HFF-Myc (cell line): ENCODE results near the gene PHEX.

Source experiments
- DNase-seq: peaks from one replicate; pipeline ENCODE4 v3.0.0-alpha.2; 2011; ENCODE audit warnings: low read depth; ENCODE audit errors: extremely low read depth
- H3K4me3 ChIP-seq: replicated peaks from 2 replicates; pipeline ENCODE4 v1.5.1; 2011; ENCODE audit warnings: low read depth, mild to moderate bottlenecking, control low read depth, low read length
- TF ChIP-seq, protein P1 (sequence below): IDR thresholded peaks from 2 replicates; pipeline ENCODE4 v1.5.1; 2012; ENCODE audit warnings: mild to moderate bottlenecking, low read depth, low read length, control low read depth; ENCODE audit errors: missing control alignments

PHEX gene

DNA sequence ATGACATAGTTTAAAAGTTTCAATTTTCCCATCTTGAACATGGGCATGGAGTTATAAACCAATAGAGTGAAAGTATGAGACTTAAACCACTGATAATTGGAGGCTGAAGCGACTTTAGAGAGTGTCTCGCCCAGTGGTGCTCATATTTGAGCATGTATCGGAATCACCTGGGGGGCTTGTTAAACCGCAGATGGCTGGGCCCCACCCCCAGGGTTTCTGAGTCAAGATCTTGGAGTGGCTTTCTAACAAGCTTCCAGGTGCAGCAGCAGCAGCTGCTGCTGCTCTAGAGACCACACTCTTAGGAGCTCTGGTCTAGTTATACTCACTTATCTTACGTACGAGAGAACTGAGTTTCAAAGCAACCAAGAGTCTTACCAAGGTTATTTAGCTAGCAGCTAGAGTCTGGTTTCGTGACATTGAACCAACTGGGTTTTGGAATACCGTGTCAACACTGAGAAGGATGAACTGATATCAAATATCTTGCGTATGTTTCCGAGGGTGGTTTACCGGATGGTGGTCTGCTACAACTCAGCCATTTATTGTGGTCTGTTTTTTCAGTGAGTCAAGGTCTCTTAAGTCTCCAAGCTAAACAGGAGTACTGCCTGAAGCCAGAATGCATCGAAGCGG, 5.9 kb downstream of the PHEX start:
- DNase-seq: no peak
- no peak overlapping the region for H3K4me3 ChIP-seq
- TF ChIP-seq, protein P1, sequence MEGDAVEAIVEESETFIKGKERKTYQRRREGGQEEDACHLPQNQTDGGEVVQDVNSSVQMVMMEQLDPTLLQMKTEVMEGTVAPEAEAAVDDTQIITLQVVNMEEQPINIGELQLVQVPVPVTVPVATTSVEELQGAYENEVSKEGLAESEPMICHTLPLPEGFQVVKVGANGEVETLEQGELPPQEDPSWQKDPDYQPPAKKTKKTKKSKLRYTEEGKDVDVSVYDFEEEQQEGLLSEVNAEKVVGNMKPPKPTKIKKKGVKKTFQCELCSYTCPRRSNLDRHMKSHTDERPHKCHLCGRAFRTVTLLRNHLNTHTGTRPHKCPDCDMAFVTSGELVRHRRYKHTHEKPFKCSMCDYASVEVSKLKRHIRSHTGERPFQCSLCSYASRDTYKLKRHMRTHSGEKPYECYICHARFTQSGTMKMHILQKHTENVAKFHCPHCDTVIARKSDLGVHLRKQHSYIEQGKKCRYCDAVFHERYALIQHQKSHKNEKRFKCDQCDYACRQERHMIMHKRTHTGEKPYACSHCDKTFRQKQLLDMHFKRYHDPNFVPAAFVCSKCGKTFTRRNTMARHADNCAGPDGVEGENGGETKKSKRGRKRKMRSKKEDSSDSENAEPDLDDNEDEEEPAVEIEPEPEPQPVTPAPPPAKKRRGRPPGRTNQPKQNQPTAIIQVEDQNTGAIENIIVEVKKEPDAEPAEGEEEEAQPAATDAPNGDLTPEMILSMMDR: no peak

DNA sequence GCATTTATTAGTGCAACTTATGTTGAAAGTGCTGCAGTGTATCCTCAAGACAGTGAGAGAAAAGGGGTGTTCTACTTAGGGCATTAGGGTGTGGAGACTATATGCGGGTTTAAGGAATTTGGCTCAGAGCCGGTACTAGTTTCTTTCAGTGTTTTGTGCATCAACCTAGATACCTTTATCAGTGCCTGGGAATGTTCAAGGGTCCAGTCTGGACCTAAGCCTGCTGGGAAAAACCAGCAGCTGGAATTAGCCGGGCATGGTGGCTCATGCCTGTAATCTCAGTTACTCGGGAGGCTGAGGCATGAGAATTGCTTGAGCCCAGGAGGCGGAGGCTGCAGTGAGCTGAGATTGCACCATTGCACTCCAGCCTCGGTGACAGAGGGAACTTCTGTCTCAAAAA, 7.4 kb downstream of the PHEX start:
- no peak overlapping the region for H3K4me3 ChIP-seq
- DNase-seq: no peak
- TF ChIP-seq, protein P1: no peak

DNA sequence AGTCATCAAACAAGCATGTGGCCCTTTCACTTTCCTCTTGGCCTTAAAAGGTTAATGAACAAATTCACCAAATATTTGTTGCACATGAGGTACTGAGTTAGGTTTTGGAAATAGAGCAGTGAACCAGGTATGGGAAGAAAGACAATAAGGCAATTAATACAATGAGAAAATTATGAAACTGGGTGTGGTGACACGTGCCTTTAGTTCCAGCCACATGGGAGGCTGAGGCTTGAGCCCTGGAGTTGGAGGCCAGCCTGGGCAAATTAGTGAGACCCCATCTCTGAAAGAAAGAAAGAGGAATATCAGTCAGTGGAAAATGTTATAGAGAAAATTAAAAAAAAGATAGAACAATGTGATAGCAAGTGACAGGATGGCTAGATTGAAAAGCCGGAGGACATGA, 8.1 kb downstream of the PHEX start:
- DNase-seq: no peak
- TF ChIP-seq, protein P1: no peak
- H3K4me3 ChIP-seq: no peak overlapping the region

DNA sequence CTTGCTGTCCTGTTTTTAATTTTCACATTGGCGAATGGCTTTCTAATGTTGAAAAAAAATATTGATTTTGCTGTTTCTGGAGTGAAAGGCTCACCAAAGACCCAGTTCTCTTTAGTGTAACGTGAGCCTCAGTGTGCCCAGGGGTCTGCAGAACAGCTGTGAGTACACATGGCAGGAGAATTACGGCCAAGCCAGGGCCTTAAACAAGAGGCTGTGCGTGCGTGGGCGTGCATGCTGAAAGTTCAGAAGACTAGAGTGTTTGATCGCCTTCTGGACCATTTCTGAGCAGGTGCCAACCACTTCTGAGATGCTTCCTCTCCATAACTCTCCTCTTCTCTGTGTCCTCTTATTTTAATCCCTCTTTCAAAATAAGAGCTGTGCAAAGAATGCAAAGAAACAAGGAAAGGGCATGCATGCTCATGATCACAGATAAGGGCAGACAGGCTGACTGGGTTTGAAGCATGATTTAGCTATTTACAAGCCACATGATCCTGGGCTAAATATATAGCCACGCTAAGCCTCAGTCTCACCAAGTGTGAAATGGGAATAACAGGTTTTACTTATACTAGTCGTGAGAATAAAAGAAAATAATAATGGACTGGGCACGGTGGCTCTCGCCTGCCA, 9.9 kb downstream of the PHEX start:
- TF ChIP-seq, protein P1: no peak
- DNase-seq: no peak
- no peak overlapping the region for H3K4me3 ChIP-seq

DNA sequence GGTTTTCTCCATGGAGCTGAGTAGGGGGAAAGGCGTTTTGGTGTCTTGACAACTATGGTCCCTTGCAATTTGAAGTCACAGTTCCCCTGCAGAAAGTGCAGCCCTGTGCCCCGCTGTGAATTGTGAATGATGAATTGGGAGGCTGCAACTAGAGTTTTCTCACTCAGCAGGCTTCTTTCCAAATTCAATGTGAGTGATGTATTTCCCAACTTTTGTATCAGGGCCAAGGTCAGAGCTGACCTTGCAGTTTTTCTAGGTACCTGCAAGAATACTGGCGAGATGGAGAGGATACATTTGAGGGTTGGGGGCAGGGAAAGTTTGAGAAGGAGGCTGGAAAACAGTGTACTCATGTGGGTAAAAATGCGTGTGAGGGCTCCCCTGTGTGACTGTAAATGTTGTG, 11.7 kb downstream of the PHEX start:
- TF ChIP-seq, protein P1: no peak
- H3K4me3 ChIP-seq: no peak overlapping the region
- no peak for DNase-seq

DNA sequence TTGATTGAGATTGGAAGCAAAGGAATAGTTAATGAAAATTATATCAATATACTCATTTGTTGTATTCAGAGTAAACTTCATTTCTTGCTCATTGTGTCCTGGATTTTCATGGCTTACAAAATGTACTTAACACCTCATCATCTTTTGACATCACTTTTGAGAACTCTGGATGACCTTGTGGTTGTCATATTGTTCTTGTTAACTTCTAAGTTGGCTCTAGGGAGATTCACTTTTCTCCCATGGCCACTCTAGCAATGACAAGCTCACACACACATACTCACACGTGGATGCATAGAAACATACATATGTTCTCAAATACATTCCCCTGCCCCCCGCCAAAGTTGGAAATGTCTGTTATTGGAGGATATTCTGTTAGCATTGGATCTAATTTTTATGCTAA, 15.3 kb downstream of the PHEX start:
- DNase-seq: no peak
- no peak overlapping the region for H3K4me3 ChIP-seq
- TF ChIP-seq, protein P1: no peak
